CD4-positive, alpha-beta T cell (primary cell): ENCODE data around the gene CEMIP2. TPM values are rescaled to one million over a fixed set of nuclear protein-coding genes. Genes with fewer than 3 reads are reported as not detected.

ENCODE experiments used
- ATAC-seq: fragments of 200-7000 bp; cut with Tn5 transposase; one replicate; pipeline ENCODE4 v1.10.0; 2022; ENCODE audit warnings: mild to moderate bottlenecking; ENCODE audit not compliant: poor library complexity
- CTCF ChIA-PET: fragments of 350-600 bp; sonication (Branson Sonifier 250); formaldehyde crosslinking; loops from one replicate; lab custom pipeline; 2021; ENCODE audit warnings: antibody characterized with exemption, inconsistent platforms; lab: Charles Lee
- POLR2A ChIA-PET: fragments of 350-600 bp; sonication (Branson Sonifier 250); formaldehyde crosslinking; loops from one replicate; lab custom pipeline; 2021; ENCODE audit warnings: antibody characterized with exemption, inconsistent platforms; lab: Charles Lee
- DNase-seq, 14 experiments: peaks; one replicate each; pipeline ENCODE4 v3.0.0-alpha.2; 2013 to 2020; ENCODE audit warnings: mixed read lengths in 2 of 14
- H3K27ac ChIP-seq, 2 donors: one replicate each; pipeline versions ENCODE4 v1.5.1 to v1.7.0; 2013; ENCODE audit warnings: low read length in 2 of 2, low read depth in 1 of 2, mild to moderate bottlenecking in 1 of 2
- H3K27me3 ChIP-seq, 2 experiments: 1 replicate in 1 of 2; 2 replicates in 1 of 2; pipeline versions ENCODE4 v1.6.1 to v1.7.0; 2013; ENCODE audit warnings: low read length in 2 of 2, control low read depth in 1 of 2, mild to moderate bottlenecking in 1 of 2, moderate library complexity in 1 of 2; ENCODE audit not compliant: insufficient read depth in 2 of 2, control insufficient read depth in 1 of 2
- H3K36me3 ChIP-seq: one replicate; pipeline ENCODE4 v1.6.1; 2013; ENCODE audit warnings: low read length, control low read depth; ENCODE audit not compliant: insufficient read depth
- H3K4me1 ChIP-seq: one replicate; pipeline ENCODE4 v1.6.1; 2013; ENCODE audit warnings: low read length, control low read depth; ENCODE audit not compliant: insufficient read depth
- H3K4me3 ChIP-seq: one replicate; pipeline ENCODE4 v1.5.1; 2013; ENCODE audit warnings: mild to moderate bottlenecking, low read length, moderate library complexity
- H3K9me3 ChIP-seq, 2 experiments: 1 replicate in 1 of 2; 2 replicates in 1 of 2; pipeline versions ENCODE4 v1.6.1 to v1.7.0; 2013; ENCODE audit warnings: low read length in 2 of 2, mild to moderate bottlenecking in 2 of 2, control low read depth in 1 of 2, moderate library complexity in 1 of 2; ENCODE audit not compliant: control insufficient read depth in 1 of 2, insufficient read depth in 1 of 2
- H3K27ac Mint-ChIP-seq: one replicate; pipeline ENCODE4 v1.8.0; 2020; ENCODE audit warnings: mixed read lengths
- H3K27me3 Mint-ChIP-seq: one replicate; pipeline ENCODE4 v1.8.0; 2021; ENCODE audit warnings: mixed read lengths
- H3K36me3 Mint-ChIP-seq: one replicate; pipeline ENCODE4 v1.8.0; 2021; ENCODE audit warnings: low read depth, mixed read lengths
- H3K4me1 Mint-ChIP-seq: one replicate; pipeline ENCODE4 v1.8.0; 2021; ENCODE audit warnings: low read depth, mixed read lengths
- H3K4me3 Mint-ChIP-seq: one replicate; pipeline ENCODE4 v1.8.0; 2020; ENCODE audit warnings: mild to moderate bottlenecking, mixed read lengths
- H3K9me3 Mint-ChIP-seq: one replicate; pipeline ENCODE4 v1.8.0; 2020; ENCODE audit warnings: mixed read lengths
- CTCF ChIP-seq: fragments of 200-600 bp; IDR thresholded peaks from one replicate; pipeline ENCODE4 v1.8.0; 2022; ENCODE audit warnings: antibody characterized with exemption, mild to moderate bottlenecking
- intact Hi-C, 2 experiments: fragments of 100-400 bp; cut with DNase I in 1 of 2; cut with micrococcal nuclease in 1 of 2; formaldehyde crosslinking; loops; one replicate each; pipeline versions ENCODE4 v1.15.1 to v1.9.0; 2023 to 2025; cut with DNase I, micrococcal nuclease
- total RNA-seq, 174 experiments: library from RNA in 2 of 174; stranded (reverse) in 2 of 174; gene quantifications; one replicate each; pipeline ENCODE4 v1.2.3 and lab custom pipeline; 2021 to 2026

The CEMIP2 gene
- total RNA-seq, 2 experiments from 2014 or later, result 301 to 305 TPM

GRCh38 chr9:71765693-71766092 is 2.6 kb downstream of the CEMIP2 start:
- H3K27ac Mint-ChIP-seq, result peak overlapping the region; percentile 94
- DNase-seq, result no peak
- H3K4me1 Mint-ChIP-seq, result peaks cover 75% of the 10 kb centered on the region
- peak overlapping the region in 1 of 2 donors; percentile 4 for H3K27ac ChIP-seq
- H3K4me1 ChIP-seq, result peaks cover 53% of the 10 kb centered on the region
- H3K4me3 Mint-ChIP-seq, result peak overlapping the region; percentile 96
- peak overlapping the region; percentile 72 for H3K4me3 ChIP-seq
- no peak for TF ChIP-seq CTCF
- H3K36me3 Mint-ChIP-seq, result peaks cover 26% of the 10 kb centered on the region
- no peaks in the 10 kb centered on the region for H3K9me3 Mint-ChIP-seq
- no peaks in the 10 kb centered on the region for H3K27me3 Mint-ChIP-seq
- no peaks in the 10 kb centered on the region for H3K27me3 ChIP-seq
- intact Hi-C loops, result loop anchor here (5.0 to 10.0 kb wide), 6 partner anchors 38 to 1353 kb away; partner anchors contain the start of genes ZFAND5 (in 2 of the 2), ABHD17B (in 1 of the 2), C9orf85 (in 1 of the 2) and KLF9 (in 1 of the 2)
- H3K36me3 ChIP-seq, result no peaks in the 10 kb centered on the region
- ChIA-PET CTCF (interaction anchor here (5.8 kb wide), 1 partner anchor 18 kb away, joined by 34 read pairs; no protein-coding TSS in a partner anchor), POLR2A (interaction anchor here (1.3 to 4.6 kb wide), 6 partner anchors 16 to 145 kb away, joined by 4 to 71 read pairs (median 25); partner anchors contain the start of genes ABHD17B and C9orf85)
- H3K9me3 ChIP-seq, result no peaks in the 10 kb centered on the region
- ATAC-seq, result no peak

GRCh38 chr9:71764891-71765290 is 3.4 kb downstream of the CEMIP2 start:
- peaks cover 75% of the 10 kb centered on the region for H3K4me1 Mint-ChIP-seq
- intact Hi-C loops, result loop anchor here (5.0 to 10.0 kb wide), 6 partner anchors 38 to 1353 kb away; partner anchors contain the start of genes ZFAND5 (in 2 of the 2), ABHD17B (in 1 of the 2), C9orf85 (in 1 of the 2) and KLF9 (in 1 of the 2)
- CTCF ChIA-PET, result interaction anchor here (5.8 kb wide), 1 partner anchor 18 kb away, joined by 34 read pairs; no protein-coding TSS in a partner anchor

GRCh38 chr9:71764463-71764862 is 3.9 kb downstream of the CEMIP2 start:
- ATAC-seq (no peak), DNase-seq (no peak)
- Mint-ChIP-seq H3K27ac (peak overlapping the region; percentile 94), H3K4me3 (peak overlapping the region; percentile 96), H3K4me1 (peaks cover 73% of the 10 kb centered on the region), H3K27me3 (no peaks in the 10 kb centered on the region), H3K36me3 (peaks cover 21% of the 10 kb centered on the region), H3K9me3 (no peaks in the 10 kb centered on the region)
- intact Hi-C loops, result loop anchor here (10.0 kb wide), 2 partner anchors 600 to 760 kb away; partner anchors contain the start of genes ZFAND5 (in 2 of the 2) and TMC1 (in 1 of the 2)
- TF ChIP-seq CTCF, result no peak
- Histone ChIP-seq H3K27me3 (no peaks in the 10 kb centered on the region), H3K9me3 (no peaks in the 10 kb centered on the region), H3K4me1 (peaks cover 46% of the 10 kb centered on the region), H3K4me3 (peak overlapping the region; percentile 72), H3K27ac (no peak overlapping the region), H3K36me3 (no peaks in the 10 kb centered on the region)
- POLR2A ChIA-PET, result interaction anchor here (0.9 to 1.7 kb wide), 6 partner anchors 17 to 147 kb away, joined by 3 to 9 read pairs (median 4); partner anchors contain the start of genes ABHD17B and C9orf85
- CTCF ChIA-PET, result interaction anchor here (5.8 kb wide), 1 partner anchor 19 kb away, joined by 34 read pairs; no protein-coding TSS in a partner anchor

More at GRCh38 chr9:71764891-71765290, 3.4 kb downstream of the CEMIP2 start:
- peak overlapping the region; percentile 94 for H3K27ac Mint-ChIP-seq
- H3K36me3 ChIP-seq, result no peaks in the 10 kb centered on the region
- ATAC-seq (no peak), DNase-seq (no peak)
- POLR2A ChIA-PET, result interaction anchor here (0.9 to 1.7 kb wide), 6 partner anchors 17 to 146 kb away, joined by 3 to 9 read pairs (median 4); partner anchors contain the start of genes ABHD17B and C9orf85
- H3K9me3 ChIP-seq, result no peaks in the 10 kb centered on the region
- peak overlapping the region; percentile 96 for H3K4me3 Mint-ChIP-seq
- peaks cover 50% of the 10 kb centered on the region for H3K4me1 ChIP-seq
- H3K36me3 Mint-ChIP-seq, result peaks cover 26% of the 10 kb centered on the region
- H3K27me3 Mint-ChIP-seq, result no peaks in the 10 kb centered on the region
- H3K9me3 Mint-ChIP-seq, result no peaks in the 10 kb centered on the region
- TF ChIP-seq CTCF, result no peak
- H3K27ac ChIP-seq, result peak overlapping the region in 1 of 2 donors; percentile 3
- no peaks in the 10 kb centered on the region for H3K27me3 ChIP-seq
- peak overlapping the region; percentile 72 for H3K4me3 ChIP-seq
